ENCODE data around the gene GPR52.

GPR52 gene

GRCh38 chr1:174428739-174429138, 19.0 kb upstream of the GPR52 start:
- Histone ChIP-seq H3K9ac (ENCODE audit: low read length) (no peak overlapping the region), H2AFZ (ENCODE audit: low read depth, low read length, severe bottlenecking) (no peak overlapping the region), H3K4me2 (ENCODE audit: low read depth, low read length, poor library complexity, severe bottlenecking) (no peak overlapping the region), H3K9me2 (replicated peaks; ENCODE audit: insufficient read depth, low read length) (no peaks in the 10 kb centered on the region), H3F3A (ENCODE audit: insufficient read depth) (0 out of 2 replicates have a peak, but pooled peaks cover 5% of the 10 kb centered on the region), H3K27ac (ENCODE audit: low read depth, low read length) (no peak overlapping the region), H3K27me3 (ENCODE audit: low read length) (no peaks in the 10 kb centered on the region), H3K79me2 (ENCODE audit: insufficient read depth, low read length) (peaks cover 6% of the 10 kb centered on the region; the same call in 1 of the 2 replicates), H3K9me3 (ENCODE audit: insufficient read depth, low read length) (no peaks in the 10 kb centered on the region), H3K4me3 (ENCODE audit: insufficient read depth, low read length, poor library complexity, severe bottlenecking) (no peak overlapping the region), H3K36me3 (ENCODE audit: low read length) (peaks cover 16% of the 10 kb centered on the region; the same call in 1 of the 2 replicates), H4K20me1 (ENCODE audit: low read depth, low read length) (no peaks in the 10 kb centered on the region)
- TF ChIP-seq CTCF (IDR thresholded peaks at IDR 0.05; ENCODE audit: insufficient read depth, low read length, poor library complexity, severe bottlenecking) (no peak), EZH2phosphoT487 (conservative IDR thresholded peaks at IDR 0.05; ENCODE audit: low read length) (no peak)

GRCh38 chr1:174433451-174433850, 14.3 kb upstream of the GPR52 start:
- Histone ChIP-seq H3K9me2 (replicated peaks; ENCODE audit: insufficient read depth, low read length) (no peaks in the 10 kb centered on the region), H3K9me3 (ENCODE audit: insufficient read depth, low read length) (no peaks in the 10 kb centered on the region), H3K36me3 (ENCODE audit: low read length) (peaks cover 26% of the 10 kb centered on the region; the same call in 1 of the 2 replicates), H3K9ac (ENCODE audit: low read length) (no peak overlapping the region), H3K4me3 (ENCODE audit: insufficient read depth, low read length, poor library complexity, severe bottlenecking) (no peak overlapping the region), H2AFZ (ENCODE audit: low read depth, low read length, severe bottlenecking) (no peak overlapping the region), H3K27me3 (ENCODE audit: low read length) (no peaks in the 10 kb centered on the region), H3K79me2 (ENCODE audit: insufficient read depth, low read length) (no peaks in the 10 kb centered on the region; the same call in 1 of the 2 replicates), H3K4me2 (ENCODE audit: low read depth, low read length, poor library complexity, severe bottlenecking) (no peak overlapping the region), H4K20me1 (ENCODE audit: low read depth, low read length) (no peaks in the 10 kb centered on the region), H3F3A (ENCODE audit: insufficient read depth) (no peaks in the 10 kb centered on the region), H3K27ac (ENCODE audit: low read depth, low read length) (no peak overlapping the region)
- no peak for TF ChIP-seq CTCF (IDR thresholded peaks at IDR 0.05; ENCODE audit: insufficient read depth, low read length, poor library complexity, severe bottlenecking)
- no peak for TF ChIP-seq EZH2phosphoT487 (conservative IDR thresholded peaks at IDR 0.05; ENCODE audit: low read length)

GRCh38 chr1:174445351-174445750, 2.4 kb upstream of the GPR52 start:
- Histone ChIP-seq H3K9me3 (ENCODE audit: insufficient read depth, low read length) (no peaks in the 10 kb centered on the region), H3K4me3 (ENCODE audit: insufficient read depth, low read length, poor library complexity, severe bottlenecking) (no peak overlapping the region), H3K4me2 (ENCODE audit: low read depth, low read length, poor library complexity, severe bottlenecking) (no peak overlapping the region), H3K27ac (ENCODE audit: low read depth, low read length) (no peak overlapping the region), H2AFZ (ENCODE audit: low read depth, low read length, severe bottlenecking) (no peak overlapping the region), H4K20me1 (ENCODE audit: low read depth, low read length) (no peaks in the 10 kb centered on the region), H3K36me3 (ENCODE audit: low read length) (no peaks in the 10 kb centered on the region), H3K9ac (ENCODE audit: low read length) (no peak overlapping the region), H3K9me2 (replicated peaks; ENCODE audit: insufficient read depth, low read length) (no peaks in the 10 kb centered on the region), H3K27me3 (ENCODE audit: low read length) (no peaks in the 10 kb centered on the region), H3K79me2 (ENCODE audit: insufficient read depth, low read length) (peaks cover 9% of the 10 kb centered on the region), H3F3A (ENCODE audit: insufficient read depth) (0 out of 2 replicates have a peak, but pooled peaks cover 2% of the 10 kb centered on the region)
- TF ChIP-seq EZH2phosphoT487 (conservative IDR thresholded peaks at IDR 0.05; ENCODE audit: low read length): no peak
- TF ChIP-seq CTCF (IDR thresholded peaks at IDR 0.05; ENCODE audit: insufficient read depth, low read length, poor library complexity, severe bottlenecking): no peak
